HFF-Myc (cell line): ENCODE measurements around the gene ANKS1A.

Source experiments
- DNase-seq: peaks from one replicate; pipeline ENCODE4 v3.0.0-alpha.2; 2011; ENCODE audit warnings: low read depth; ENCODE audit errors: extremely low read depth
- H3K4me3 ChIP-seq: replicated peaks from 2 replicates; pipeline ENCODE4 v1.5.1; 2011; ENCODE audit warnings: low read depth, mild to moderate bottlenecking, control low read depth, low read length
- TF ChIP-seq, protein P1 (sequence below): IDR thresholded peaks from 2 replicates; pipeline ENCODE4 v1.5.1; 2012; ENCODE audit warnings: mild to moderate bottlenecking, low read depth, low read length, control low read depth; ENCODE audit errors: missing control alignments

ANKS1A gene

DNA sequence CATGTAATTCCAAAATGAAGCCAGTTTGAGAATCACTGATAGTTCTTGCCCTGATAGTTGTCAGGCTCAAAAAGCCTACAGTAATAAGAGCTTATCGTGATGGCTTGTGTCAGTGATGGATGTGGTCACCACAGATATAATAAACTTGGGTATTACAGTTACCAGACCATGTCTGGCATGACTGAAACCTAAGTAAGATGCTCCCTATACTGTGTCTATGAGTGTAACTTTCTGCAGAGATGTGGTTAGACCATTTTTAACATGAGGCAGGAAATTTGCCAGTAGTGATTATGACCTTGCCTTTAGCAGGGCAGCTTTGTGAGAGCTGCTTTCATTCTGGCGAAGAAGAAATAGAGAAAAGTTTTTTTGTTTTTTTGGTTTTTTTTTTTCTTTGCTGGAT lies 90.2 kb downstream of the ANKS1A start:
- no peak for DNase-seq
- H3K4me3 ChIP-seq, result no peak overlapping the region
- TF ChIP-seq, protein P1, sequence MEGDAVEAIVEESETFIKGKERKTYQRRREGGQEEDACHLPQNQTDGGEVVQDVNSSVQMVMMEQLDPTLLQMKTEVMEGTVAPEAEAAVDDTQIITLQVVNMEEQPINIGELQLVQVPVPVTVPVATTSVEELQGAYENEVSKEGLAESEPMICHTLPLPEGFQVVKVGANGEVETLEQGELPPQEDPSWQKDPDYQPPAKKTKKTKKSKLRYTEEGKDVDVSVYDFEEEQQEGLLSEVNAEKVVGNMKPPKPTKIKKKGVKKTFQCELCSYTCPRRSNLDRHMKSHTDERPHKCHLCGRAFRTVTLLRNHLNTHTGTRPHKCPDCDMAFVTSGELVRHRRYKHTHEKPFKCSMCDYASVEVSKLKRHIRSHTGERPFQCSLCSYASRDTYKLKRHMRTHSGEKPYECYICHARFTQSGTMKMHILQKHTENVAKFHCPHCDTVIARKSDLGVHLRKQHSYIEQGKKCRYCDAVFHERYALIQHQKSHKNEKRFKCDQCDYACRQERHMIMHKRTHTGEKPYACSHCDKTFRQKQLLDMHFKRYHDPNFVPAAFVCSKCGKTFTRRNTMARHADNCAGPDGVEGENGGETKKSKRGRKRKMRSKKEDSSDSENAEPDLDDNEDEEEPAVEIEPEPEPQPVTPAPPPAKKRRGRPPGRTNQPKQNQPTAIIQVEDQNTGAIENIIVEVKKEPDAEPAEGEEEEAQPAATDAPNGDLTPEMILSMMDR, result no peak

- no peak overlapping the region for H3K4me3 ChIP-seq
- TF ChIP-seq, protein P1, result no peak
Observed at GRCh38 chr6:34979994-34980393, 90.9 kb downstream of the ANKS1A start.

DNA sequence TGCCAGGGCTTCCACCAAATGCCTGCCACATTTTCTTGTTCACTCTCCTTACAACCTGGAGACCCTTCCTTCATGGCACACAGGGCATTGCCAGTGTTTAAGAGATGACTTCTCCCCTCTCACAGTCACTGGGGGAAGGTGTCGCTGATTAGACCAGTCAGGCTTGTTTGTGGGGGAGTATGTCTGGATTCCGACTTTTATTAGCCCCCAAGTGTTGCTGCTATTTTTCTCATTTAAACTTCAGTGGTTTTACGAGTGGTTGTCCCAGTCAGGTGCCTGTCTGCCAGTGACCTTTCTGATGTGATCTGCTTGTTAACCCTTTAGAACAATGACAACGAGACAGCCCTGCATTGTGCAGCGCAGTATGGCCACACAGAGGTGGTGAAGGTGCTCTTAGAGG lies 92.3 kb downstream of the ANKS1A start:
- TF ChIP-seq, protein P1, result no peak
- H3K4me3 ChIP-seq, result no peak overlapping the region
- no peak for DNase-seq

More at GRCh38 chr6:34979994-34980393, 90.9 kb downstream of the ANKS1A start:
- DNase-seq, result no peak

DNA sequence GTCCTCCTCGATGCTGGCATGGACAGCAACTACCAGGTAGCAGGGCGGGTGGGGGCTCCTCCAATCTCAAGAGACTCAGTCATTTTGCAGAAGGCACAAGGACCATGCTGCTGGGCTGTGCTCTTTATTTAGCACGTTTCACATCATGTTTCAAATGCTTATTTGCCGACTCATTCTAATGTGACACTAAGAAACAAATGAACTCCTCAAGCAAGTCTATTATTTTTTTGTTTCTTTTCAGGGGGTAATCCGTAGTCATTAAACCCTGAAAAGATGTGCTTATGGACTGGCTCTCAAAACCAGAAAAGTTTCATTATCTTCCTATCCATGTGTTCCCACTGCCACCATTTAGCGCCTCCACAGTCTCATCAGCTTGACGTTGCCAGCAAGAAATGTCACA lies 92.9 kb downstream of the ANKS1A start:
- DNase-seq, result no peak
- no peak overlapping the region for H3K4me3 ChIP-seq
- TF ChIP-seq, protein P1, result no peak

GRCh38 chr6:34982424-34982852 lies 93.4 kb downstream of the ANKS1A start:
- DNase-seq, result no peak
- no peak overlapping the region for H3K4me3 ChIP-seq
- TF ChIP-seq, protein P1, result peak; percentile 38

DNA sequence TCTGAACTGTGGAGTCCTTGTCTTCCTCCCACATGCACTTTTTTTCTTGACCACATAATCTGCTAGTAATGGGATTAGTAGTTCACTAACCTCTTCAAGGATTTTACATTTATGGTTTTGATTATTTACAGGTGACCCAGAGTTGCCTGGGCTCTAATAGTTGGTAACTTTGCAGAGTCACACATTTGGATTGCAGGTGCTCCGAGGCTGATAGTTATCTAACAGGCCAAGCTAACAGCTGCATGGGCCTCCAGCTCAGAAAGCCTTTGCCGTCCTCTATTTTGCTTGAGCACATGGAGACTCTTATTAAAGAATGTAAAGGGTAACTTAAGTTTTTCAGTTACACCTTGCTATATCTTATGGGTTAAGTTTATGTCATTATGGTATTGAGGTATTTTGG lies 95.4 kb downstream of the ANKS1A start:
- TF ChIP-seq, protein P1, result no peak

DNA sequence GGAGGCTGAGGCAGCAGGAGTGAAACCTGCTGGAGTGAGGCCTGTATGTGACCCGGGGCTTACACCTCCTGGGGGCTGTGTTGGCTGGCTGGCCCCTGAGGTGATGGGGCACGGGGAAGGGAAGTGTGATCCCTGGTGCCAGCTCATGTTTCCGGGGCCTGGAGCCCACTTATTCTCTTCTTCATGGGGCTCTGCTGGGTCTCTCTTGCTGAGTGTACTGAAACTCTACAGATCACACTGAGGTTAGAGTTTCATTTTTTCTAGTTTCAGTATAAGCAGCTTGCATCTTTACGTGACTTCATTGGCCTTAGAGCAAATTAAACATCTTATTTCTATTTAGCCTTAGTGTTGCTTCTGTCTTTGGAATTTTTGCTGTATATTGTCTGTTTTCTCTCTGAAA lies 96.2 kb downstream of the ANKS1A start:
- no peak overlapping the region for H3K4me3 ChIP-seq
- no peak for DNase-seq
- TF ChIP-seq, protein P1, result no peak

More for the DNA sequence above, 95.4 kb downstream of the ANKS1A start:
- H3K4me3 ChIP-seq, result no peak overlapping the region
- no peak for DNase-seq
